Measurements from ENCODE around the gene TRAPPC14. TPM values are rescaled to one million over a fixed set of nuclear protein-coding genes. Genes with fewer than 3 reads are reported as not detected.
"Not testable (repeated sequence)": the region's sequence is repeated elsewhere in the genome, so short reads cannot be mapped to it uniquely, and the experiment has no call there.

Gene TRAPPC14
- total and polyA plus RNA-seq, 3 experiments from 2014 or later: 3.4 to 33.2 (median 30.5) TPM

DNA sequence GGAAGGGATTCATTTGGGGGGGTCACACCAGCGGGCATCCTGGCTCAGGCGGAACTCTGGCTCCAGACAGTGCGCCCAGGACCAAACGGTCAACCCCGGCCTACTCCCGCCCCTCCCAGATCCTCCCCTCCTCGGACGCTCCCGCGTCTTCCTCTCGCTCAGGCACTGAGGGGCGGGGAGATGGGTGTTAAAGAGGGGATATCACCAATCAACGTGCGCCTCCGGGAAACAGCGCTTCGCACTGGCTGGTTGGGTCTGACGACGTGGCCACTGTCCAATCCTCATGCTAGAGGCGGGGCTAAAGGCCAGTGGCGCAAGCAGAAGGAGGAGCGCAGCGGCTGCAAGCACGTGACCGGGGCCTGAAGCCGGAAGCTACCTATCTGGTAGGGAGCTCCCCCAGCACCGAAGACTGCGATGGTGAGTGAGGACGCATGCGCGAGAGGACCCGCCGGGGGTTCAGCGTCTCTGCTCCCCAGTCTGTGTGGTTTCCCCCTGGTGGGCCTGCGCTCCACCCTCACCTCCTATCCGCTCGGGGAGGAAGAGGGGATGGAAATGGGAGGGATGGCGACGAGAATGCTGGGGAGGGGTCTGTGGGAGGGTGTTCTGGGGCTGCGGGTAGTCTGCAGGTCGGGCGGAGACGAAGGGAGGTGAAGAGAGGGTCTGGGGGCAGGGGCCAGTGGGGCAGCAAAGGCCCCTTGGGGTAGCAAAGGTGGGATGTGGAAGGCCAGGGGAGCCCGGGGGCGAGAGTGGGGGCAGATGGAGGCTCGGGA, 9.8 kb downstream of the TRAPPC14 start, which contains the start of gene LAMTOR4:
TSS of gene LAMTOR4 (plus strand) at position 360 of the 770 bp plus-strand sequence. CDS start at position 415, 55 bp downstream.
- peaks cover 27 to 44% (median 43%) of the 10 kb centered on the region in 3 donors for H3K4me1 Mint-ChIP-seq
- DNase-seq: peak; percentile 97 to 99 (median 98)
- no peaks in the 10 kb centered on the region for H3K9me3 ChIP-seq (ENCODE audit: low read length)
- peak within 1 kb of the TSS; percentile 87 for H3K27ac ChIP-seq (ENCODE audit: low read depth, low read length)
- H3K36me3 ChIP-seq (ENCODE audit: insufficient read depth, low read length): no peaks in the 10 kb centered on the region
- H3K27me3 ChIP-seq (ENCODE audit: insufficient read depth, low read length, poor library complexity, severe bottlenecking): no peaks in the 10 kb centered on the region
- no peaks in the 10 kb centered on the region for H3K27me3 Mint-ChIP-seq
- H3K36me3 Mint-ChIP-seq: peaks cover 0 to 38% (median 13%) of the 10 kb centered on the region in 3 donors
- peaks cover 29% of the 10 kb centered on the region for H3K4me1 ChIP-seq (ENCODE audit: insufficient read depth, low read length)
- ChIA-PET POLR2A (interaction anchor here (0.6 to 2.6 kb wide), 14 partner anchors 9 to 726 kb away, joined by 3 to 23 read pairs (median 4); partner anchors contain the start of genes FBXO24, GAL3ST4, GPC2 and LRCH4), CTCF (interaction anchor here (0.6 to 2.9 kb wide), 8 partner anchors 10 to 69 kb away, joined by 3 to 23 read pairs (median 4); partner anchors contain the start of genes GPC2, STAG3 and TRAPPC14)
- H3K4me3 ChIP-seq (ENCODE audit: low read length): peak within 1 kb of the TSS; percentile 83
- no peaks in the 10 kb centered on the region for H3K9me3 Mint-ChIP-seq
- peak within 1 kb of the TSS; percentile 82 to 99 (median 95) for H3K4me3 Mint-ChIP-seq
- peak within 1 kb of the TSS; percentile 85 to 99 (median 96) for H3K27ac Mint-ChIP-seq

DNA sequence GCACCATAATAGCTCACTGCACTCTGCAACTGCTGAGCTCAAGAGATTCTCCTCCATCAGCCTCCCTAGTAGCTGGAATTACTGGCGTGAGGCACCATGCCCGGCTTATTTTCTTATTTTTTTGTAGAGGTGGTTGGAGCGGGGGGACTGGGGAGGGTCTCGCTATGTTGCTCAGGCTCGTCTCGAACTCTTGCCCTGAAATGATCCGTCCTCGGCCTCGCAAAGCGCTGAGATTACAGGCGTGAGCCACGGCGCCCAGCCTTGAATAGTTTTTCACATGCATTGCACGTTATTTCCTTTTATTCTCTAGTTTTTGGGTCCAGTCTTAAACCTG, 10.3 kb downstream of the TRAPPC14 start:
- H3K27me3 Mint-ChIP-seq: no peaks in the 10 kb centered on the region
- H3K4me1 Mint-ChIP-seq: peaks cover 27 to 39% (median 37%) of the 10 kb centered on the region in 3 donors
- CTCF ChIA-PET: interaction anchor here (0.6 to 2.9 kb wide), 9 partner anchors 11 to 70 kb away, joined by 3 to 23 read pairs (median 3); partner anchors contain the start of genes GPC2, STAG3 and TRAPPC14
- H3K27ac Mint-ChIP-seq: peak overlapping the region; percentile 85 to 99 (median 96)
- peak overlapping the region; percentile 82 to 99 (median 95) for H3K4me3 Mint-ChIP-seq
- POLR2A ChIA-PET: interaction anchor here (0.6 to 2.6 kb wide), 12 partner anchors 8 to 524 kb away, joined by 3 to 23 read pairs (median 5); partner anchors contain the start of genes GAL3ST4, GPC2, MBLAC1 and STAG3
- Histone ChIP-seq H3K9me3 (ENCODE audit: low read length) (no peaks in the 10 kb centered on the region), H3K27ac (ENCODE audit: low read depth, low read length) (peak overlapping the region; percentile 87), H3K4me1 (ENCODE audit: insufficient read depth, low read length) (peaks cover 29% of the 10 kb centered on the region), H3K36me3 (ENCODE audit: insufficient read depth, low read length) (no peaks in the 10 kb centered on the region), H3K27me3 (ENCODE audit: insufficient read depth, low read length, poor library complexity, severe bottlenecking) (no peaks in the 10 kb centered on the region), H3K4me3 (ENCODE audit: low read length) (peak overlapping the region; percentile 83)
- H3K36me3 Mint-ChIP-seq: peaks cover 0 to 33% (median 13%) of the 10 kb centered on the region in 3 donors
- no peaks in the 10 kb centered on the region for H3K9me3 Mint-ChIP-seq
- no peak for DNase-seq

DNA sequence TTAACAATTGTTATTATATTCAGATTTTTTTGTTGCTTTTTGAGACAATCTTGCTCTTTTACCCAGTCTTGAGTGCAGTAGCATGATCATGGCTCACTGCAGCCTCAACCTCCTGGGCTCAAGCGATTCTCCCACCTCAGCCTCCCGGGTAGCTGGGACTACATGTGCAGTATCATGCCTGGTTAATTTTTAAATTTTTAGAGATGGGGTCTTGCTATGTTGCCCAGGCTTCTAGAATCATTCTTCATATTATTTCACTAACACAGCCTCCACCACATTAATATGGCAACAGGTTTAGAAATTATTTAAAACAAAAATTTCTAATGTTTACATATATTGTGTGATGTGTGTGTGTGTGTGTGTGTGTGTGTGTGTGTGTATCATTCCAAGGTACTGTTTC, 11.2 kb downstream of the TRAPPC14 start:
- Mint-ChIP-seq H3K27ac (peak overlapping the region in 2 of 8 donors; percentile 58 to 85), H3K9me3 (no peaks in the 10 kb centered on the region), H3K27me3 (no peaks in the 10 kb centered on the region), H3K36me3 (peaks cover 0 to 24% (median 8%) of the 10 kb centered on the region in 3 donors), H3K4me1 (peaks cover 23 to 34% (median 29%) of the 10 kb centered on the region in 3 donors), H3K4me3 (peak overlapping the region in 1 of 7 donors; percentile 78)
- no peaks in the 10 kb centered on the region for H3K36me3 ChIP-seq (ENCODE audit: insufficient read depth, low read length)
- no peak overlapping the region for H3K27ac ChIP-seq (ENCODE audit: low read depth, low read length)
- DNase-seq: no peak
- H3K27me3 ChIP-seq (ENCODE audit: insufficient read depth, low read length, poor library complexity, severe bottlenecking): no peaks in the 10 kb centered on the region
- ChIA-PET CTCF (interaction anchor here (1.4 to 2.9 kb wide), 4 partner anchors 11 to 71 kb away, joined by 3 to 23 read pairs (median 4); no protein-coding TSS in a partner anchor), POLR2A (interaction anchor here (0.7 to 2.6 kb wide), 2 partner anchors 11 to 97 kb away, joined by 5 to 23 read pairs; partner anchors contain the start of gene TRAPPC14)
- no peaks in the 10 kb centered on the region for H3K9me3 ChIP-seq (ENCODE audit: low read length)
- no peak overlapping the region for H3K4me3 ChIP-seq (ENCODE audit: low read length)
- peaks cover 23% of the 10 kb centered on the region for H3K4me1 ChIP-seq (ENCODE audit: insufficient read depth, low read length)

DNA sequence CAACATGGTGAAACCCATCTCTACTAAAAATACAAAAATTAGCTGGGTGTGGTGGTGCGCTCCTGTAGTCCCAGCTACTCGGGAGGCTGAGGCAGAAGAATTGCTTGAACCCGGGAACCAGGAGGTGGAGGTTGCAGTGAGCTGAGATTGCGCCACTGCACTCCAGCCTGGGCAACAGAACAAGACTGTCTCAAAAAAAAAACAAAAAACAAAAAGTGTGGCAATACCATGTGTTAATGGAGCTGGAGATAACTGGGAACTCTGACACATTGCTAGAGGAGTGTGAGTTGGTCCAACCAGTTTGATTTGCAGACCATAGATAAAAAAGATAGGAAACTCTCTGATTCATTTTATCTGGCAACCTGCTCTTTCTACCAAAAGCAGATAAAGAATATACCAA, 12.2 kb downstream of the TRAPPC14 start:
- H3K36me3 ChIP-seq (ENCODE audit: insufficient read depth, low read length); H3K9me3 Mint-ChIP-seq; H3K27me3 ChIP-seq (ENCODE audit: insufficient read depth, low read length, poor library complexity, severe bottlenecking); H3K27ac ChIP-seq (ENCODE audit: low read depth, low read length); H3K27ac Mint-ChIP-seq; H3K9me3 ChIP-seq (ENCODE audit: low read length); H3K4me3 Mint-ChIP-seq; DNase-seq; H3K27me3 Mint-ChIP-seq; H3K4me3 ChIP-seq (ENCODE audit: low read length): not testable (repeated sequence)
- POLR2A ChIA-PET: interaction anchor here (0.7 kb wide), 1 partner anchor 31 kb away, joined by 3 read pairs; the partner anchor contains the start of gene GPC2
- peaks cover 16% of the 10 kb centered on the region for H3K4me1 ChIP-seq (ENCODE audit: insufficient read depth, low read length)
- CTCF ChIA-PET: interaction anchor here (0.8 to 1.4 kb wide), 2 partner anchors 40 to 44 kb away, joined by 3 to 4 read pairs; no protein-coding TSS in a partner anchor
- peaks cover 19 to 26% (median 22%) of the 10 kb centered on the region in 3 donors for H3K4me1 Mint-ChIP-seq
- H3K36me3 Mint-ChIP-seq: peaks cover 0 to 17% (median 6%) of the 10 kb centered on the region in 3 donors

DNA sequence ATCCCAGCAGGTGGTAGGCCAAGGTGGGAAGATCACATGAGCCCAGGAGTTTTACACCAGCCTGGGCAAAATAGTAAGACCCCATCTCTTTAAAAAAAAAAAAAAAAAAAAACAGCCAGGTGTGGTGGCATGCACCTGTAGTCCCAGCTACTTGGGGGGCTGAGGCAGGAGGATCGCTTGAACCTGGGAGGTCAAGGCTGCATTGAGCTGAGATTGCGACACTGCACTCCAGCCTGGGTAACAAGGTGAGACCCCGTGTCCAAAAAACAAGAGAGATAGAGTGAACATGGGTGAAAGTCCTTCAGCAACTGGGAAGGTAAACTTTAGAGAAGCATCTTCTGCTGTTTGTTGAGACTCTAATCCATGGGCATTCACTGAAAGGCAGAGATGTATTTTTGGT, 16.1 kb downstream of the TRAPPC14 start:
- Histone ChIP-seq H3K4me3 (ENCODE audit: low read length) (no peak overlapping the region), H3K9me3 (ENCODE audit: low read length) (no peaks in the 10 kb centered on the region), H3K36me3 (ENCODE audit: insufficient read depth, low read length) (no peaks in the 10 kb centered on the region), H3K27ac (ENCODE audit: low read depth, low read length) (no peak overlapping the region), H3K4me1 (ENCODE audit: insufficient read depth, low read length) (no peaks in the 10 kb centered on the region), H3K27me3 (ENCODE audit: insufficient read depth, low read length, poor library complexity, severe bottlenecking) (no peaks in the 10 kb centered on the region)
- Mint-ChIP-seq H3K27me3 (peaks cover 0 to 11% of the 10 kb centered on the region in 2 donors), H3K36me3 (peaks cover 0 to 2% (median 0%) of the 10 kb centered on the region in 3 donors), H3K4me1 (peaks cover 0 to 4% (median 4%) of the 10 kb centered on the region in 3 donors), H3K27ac (no peak overlapping the region), H3K4me3 (no peak overlapping the region), H3K9me3 (no peaks in the 10 kb centered on the region)
- ChIA-PET POLR2A (interaction anchor here (0.5 to 0.7 kb wide), 2 partner anchors 16 to 286 kb away, joined by 3 to 9 read pairs; partner anchors contain the start of genes TRAPPC14 and ZCWPW1), CTCF (interaction anchor here (1.0 to 1.6 kb wide), 2 partner anchors 10 to 14 kb away, joined by 4 to 6 read pairs; no protein-coding TSS in a partner anchor)
- DNase-seq: no peak

DNA sequence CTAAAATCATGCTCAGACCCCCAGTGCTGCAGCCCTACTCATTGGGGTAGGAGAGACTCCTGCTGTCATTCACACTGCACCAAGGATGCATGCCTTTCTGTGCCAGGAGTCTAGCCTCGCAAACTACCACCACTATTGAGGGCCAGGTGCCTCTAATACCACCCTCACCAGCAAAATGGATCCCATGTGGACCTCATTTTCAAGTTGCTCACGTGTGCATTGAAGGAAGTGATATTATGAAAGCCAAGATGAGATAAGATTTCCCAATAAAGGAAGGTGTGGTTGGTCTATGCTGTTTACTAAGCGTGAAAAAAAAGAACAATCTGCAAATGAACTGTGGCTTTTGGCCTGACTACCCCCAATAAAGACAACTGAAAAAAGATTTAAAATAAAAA, 17.0 kb downstream of the TRAPPC14 start:
- ChIA-PET CTCF (interaction anchor here (1.6 kb wide), 1 partner anchor 15 kb away, joined by 6 read pairs; no protein-coding TSS in a partner anchor), POLR2A (no interaction called here)
- Histone ChIP-seq H3K4me3 (ENCODE audit: low read length) (no peak overlapping the region), H3K27ac (ENCODE audit: low read depth, low read length) (no peak overlapping the region), H3K36me3 (ENCODE audit: insufficient read depth, low read length) (no peaks in the 10 kb centered on the region), H3K27me3 (ENCODE audit: insufficient read depth, low read length, poor library complexity, severe bottlenecking) (no peaks in the 10 kb centered on the region), H3K9me3 (ENCODE audit: low read length) (no peaks in the 10 kb centered on the region), H3K4me1 (ENCODE audit: insufficient read depth, low read length) (no peaks in the 10 kb centered on the region)
- H3K9me3 Mint-ChIP-seq: no peaks in the 10 kb centered on the region
- H3K27me3 Mint-ChIP-seq: peaks cover 0 to 11% of the 10 kb centered on the region in 2 donors
- H3K4me3 Mint-ChIP-seq: no peak overlapping the region
- peaks cover 0 to 2% (median 0%) of the 10 kb centered on the region in 3 donors for H3K36me3 Mint-ChIP-seq
- peaks cover 0 to 4% (median 4%) of the 10 kb centered on the region in 3 donors for H3K4me1 Mint-ChIP-seq
- peak overlapping the region in 1 of 8 donors; percentile 63 for H3K27ac Mint-ChIP-seq
- DNase-seq: no peak

DNA sequence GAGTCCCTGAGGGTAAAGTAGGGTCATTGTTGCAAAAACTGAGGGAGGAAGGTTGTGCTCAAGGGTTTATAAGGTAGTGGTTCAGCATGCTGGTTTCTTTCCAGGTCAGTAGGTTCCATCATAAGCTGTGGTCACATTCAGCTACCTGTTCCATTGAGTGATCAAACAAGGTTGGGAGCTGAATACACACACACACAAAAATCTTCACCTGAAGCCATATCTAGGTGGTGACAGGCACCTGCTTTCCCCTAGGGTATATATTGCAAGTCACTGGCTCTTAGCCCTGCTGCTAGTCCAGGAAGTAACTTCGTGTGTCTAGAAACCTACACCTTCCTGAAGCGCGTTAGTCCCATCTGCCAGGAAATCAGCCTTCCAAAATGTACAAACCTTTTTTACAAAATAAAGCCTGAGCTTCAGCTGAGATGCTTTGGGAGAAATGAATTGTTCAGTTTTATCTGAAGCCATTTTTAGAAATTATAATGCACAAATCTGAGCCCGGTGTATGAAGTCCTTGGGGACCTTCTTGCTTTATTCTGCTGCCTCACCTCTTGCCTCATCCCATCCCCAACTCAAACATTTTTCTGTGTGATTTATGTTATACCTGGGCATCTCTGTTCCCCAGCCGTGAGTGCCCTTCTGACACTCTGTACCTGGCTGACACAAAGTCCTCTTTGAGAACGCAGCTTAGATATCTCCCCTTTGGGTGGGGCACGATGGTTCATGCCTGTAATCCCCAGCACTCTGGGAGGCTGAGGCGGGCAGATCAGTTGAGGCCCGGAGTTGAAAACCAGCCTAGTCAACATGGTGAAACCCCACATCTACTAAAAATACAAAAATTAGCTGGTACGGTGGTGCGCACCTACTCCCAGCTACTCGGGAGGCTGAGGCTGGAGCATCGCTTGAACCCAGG, 20.4 kb downstream of the TRAPPC14 start:
- no peak for DNase-seq
- Mint-ChIP-seq H3K27ac (peak overlapping the region in 1 of 8 donors; percentile 47), H3K4me1 (peaks cover 0 to 4% (median 0%) of the 10 kb centered on the region in 3 donors), H3K4me3 (no peak overlapping the region), H3K27me3 (peaks cover 0 to 11% of the 10 kb centered on the region in 2 donors), H3K36me3 (peaks cover 0 to 2% (median 0%) of the 10 kb centered on the region in 3 donors), H3K9me3 (no peaks in the 10 kb centered on the region)
- Histone ChIP-seq H3K36me3 (ENCODE audit: insufficient read depth, low read length) (no peaks in the 10 kb centered on the region), H3K4me1 (ENCODE audit: insufficient read depth, low read length) (no peaks in the 10 kb centered on the region), H3K27me3 (ENCODE audit: insufficient read depth, low read length, poor library complexity, severe bottlenecking) (no peaks in the 10 kb centered on the region), H3K4me3 (ENCODE audit: low read length) (no peak overlapping the region), H3K9me3 (ENCODE audit: low read length) (no peaks in the 10 kb centered on the region), H3K27ac (ENCODE audit: low read depth, low read length) (no peak overlapping the region)
- ChIA-PET CTCF (interaction anchor here (0.8 to 1.4 kb wide), 3 partner anchors 9 to 79 kb away, joined by 3 to 8 read pairs (median 3); no protein-coding TSS in a partner anchor), POLR2A (no interaction called here)

Measured in CD8-positive, alpha-beta memory T cell (primary cell).